HepG2 (cell line): ENCODE measurements around the gene SH3YL1. TPM values are rescaled to one million over a fixed set of nuclear protein-coding genes. Genes with fewer than 3 reads are reported as not detected.

Source experiments
- BCL6 ChIP-seq: IDR thresholded peaks from 2 replicates; pipeline ENCODE4 v1.6.1; 2016; ENCODE audit warnings: missing genetic modification reagents, missing compliant biosample characterization
- BRCA1 ChIP-seq: sonication (generic); formaldehyde crosslinking; IDR thresholded peaks from 2 replicates; pipeline ENCODE4 v1.4.0; 2020; ENCODE audit warnings: missing genetic modification reagents
- DNMT3B ChIP-seq: conservative IDR thresholded peaks from 2 replicates; pipeline ENCODE4 v1.6.1; 2016; ENCODE audit warnings: missing biosample characterization, control low read depth
- EP300 ChIP-seq, 3 experiments: sonication (generic) in 1 of 3; formaldehyde crosslinking in 1 of 3; IDR thresholded peaks; 2 replicates each; pipeline versions ENCODE4 v1.5.1 to v1.6.1; 2011 to 2020; ENCODE audit warnings: low read depth in 2 of 3, low read length in 2 of 3, borderline replicate concordance in 1 of 3, improper control_type of control experiment in 1 of 3, mild to moderate bottlenecking in 1 of 3, missing genetic modification reagents in 1 of 3, moderate library complexity in 1 of 3
- GABPA ChIP-seq, 2 experiments: IDR thresholded peaks; 2 replicates each; pipeline ENCODE4 v1.6.1; 2011 to 2016; ENCODE audit warnings: low read depth in 2 of 2, low read length in 1 of 2, missing biosample characterization in 1 of 2, missing genetic modification characterization in 1 of 2
- GATAD2A ChIP-seq: IDR thresholded peaks from 2 replicates; pipeline ENCODE4 v1.6.1; 2016
- HDAC1 ChIP-seq: sonication (generic); formaldehyde crosslinking; IDR thresholded peaks from 2 replicates; pipeline ENCODE4 v1.5.1; 2020; ENCODE audit warnings: mild to moderate bottlenecking, missing genetic modification reagents
- KDM6A ChIP-seq: IDR thresholded peaks from 2 replicates; pipeline ENCODE4 v1.6.1; 2016; ENCODE audit warnings: low read depth
- MIER2 ChIP-seq: IDR thresholded peaks from 2 replicates; pipeline ENCODE4 v1.6.1; 2016; ENCODE audit warnings: missing biosample characterization, missing genetic modification reagents
- MTF2 ChIP-seq: sonication (generic); formaldehyde crosslinking; IDR thresholded peaks from 2 replicates; pipeline ENCODE4 v1.5.0; 2020; ENCODE audit warnings: missing genetic modification reagents, borderline replicate concordance
- PHB2 ChIP-seq: fragments of 450-650 bp; IDR thresholded peaks from 2 replicates; pipeline ENCODE4 v1.6.1; 2018; ENCODE audit not compliant: partially characterized antibody
- POLR2AphosphoS5 ChIP-seq: IDR thresholded peaks from 2 replicates; pipeline ENCODE4 v1.6.1; 2012; ENCODE audit warnings: low read depth, low read length
- SIX1 ChIP-seq: sonication (generic); formaldehyde crosslinking; IDR thresholded peaks from 2 replicates; pipeline ENCODE4 v1.4.0; 2020; ENCODE audit warnings: missing genetic modification reagents, borderline replicate concordance
- SIX4 ChIP-seq: sonication (generic); formaldehyde crosslinking; IDR thresholded peaks from 2 replicates; pipeline ENCODE4 v1.4.0; 2020; ENCODE audit warnings: missing genetic modification reagents
- SP140L ChIP-seq: sonication (generic); formaldehyde crosslinking; IDR thresholded peaks from 2 replicates; pipeline ENCODE4 v1.4.0; 2020; ENCODE audit warnings: missing genetic modification reagents, borderline replicate concordance
- TARDBP ChIP-seq: sonication (generic); formaldehyde crosslinking; IDR thresholded peaks from 2 replicates; pipeline ENCODE4 v1.8.0; 2022; ENCODE audit warnings: mild to moderate bottlenecking, missing genetic modification reagents
- TSC22D2 ChIP-seq: sonication (generic); formaldehyde crosslinking; IDR thresholded peaks from 2 replicates; pipeline ENCODE4 v1.5.1; 2020; ENCODE audit warnings: missing genetic modification reagents, mild to moderate bottlenecking, borderline replicate concordance
- ZNF10 ChIP-seq: sonication (generic); formaldehyde crosslinking; IDR thresholded peaks from 2 replicates; pipeline ENCODE4 v1.4.0; 2020; ENCODE audit warnings: mild to moderate bottlenecking, low read depth, missing genetic modification reagents, borderline replicate concordance
- ZNF543 ChIP-seq: sonication (generic); formaldehyde crosslinking; IDR thresholded peaks from 2 replicates; pipeline ENCODE4 v1.4.0; 2020; ENCODE audit warnings: mild to moderate bottlenecking, missing genetic modification reagents
- ZNF577 ChIP-seq: sonication (generic); formaldehyde crosslinking; IDR thresholded peaks from 2 replicates; pipeline ENCODE4 v1.4.0; 2020; ENCODE audit warnings: mild to moderate bottlenecking, low read depth, missing genetic modification reagents, borderline replicate concordance
- ZNF589 ChIP-seq: sonication (generic); formaldehyde crosslinking; conservative IDR thresholded peaks from 2 replicates; pipeline ENCODE4 v1.8.0; 2022; ENCODE audit warnings: mild to moderate bottlenecking, moderate library complexity, missing genetic modification reagents
- ZSCAN21 ChIP-seq: sonication (generic); formaldehyde crosslinking; IDR thresholded peaks from 2 replicates; pipeline ENCODE4 v1.8.0; 2022; ENCODE audit warnings: mild to moderate bottlenecking, missing genetic modification reagents, moderate library complexity, borderline replicate concordance
- polyA plus RNA-seq, 8 experiments: library from polyadenylated mRNA; depleted of rRNA in 3 of 8; stranded (reverse) in 7 of 8; unstranded in 1 of 8; fragments of >200 nt; fragmentation: Illumina TruSeq in 4 of 8; extraction: Trizol in 4 of 8; gene quantifications; 2 replicates each; pipeline versions ENCODE4 v1.2.1 to v1.2.3, GENCODE V29; 2011 to 2016; ENCODE audit warnings: low read depth in 4 of 8, missing spikeins in 1 of 8, mixed read lengths in 1 of 8; ENCODE audit not compliant: insufficient read depth in 1 of 8
- total RNA-seq, 5 experiments: library from RNA; depleted of rRNA; stranded (reverse); fragments of >200 nt; fragmentation: Illumina TruSeq; extraction: Trizol; gene quantifications; 2 replicates each; pipeline ENCODE4 v1.2.3, GENCODE V29; 2016; ENCODE audit warnings: low read depth in 1 of 5
- TF ChIP-seq, protein P1 (sequence below): sonication (generic); formaldehyde crosslinking; IDR thresholded peaks from 2 replicates; pipeline ENCODE4 v1.4.0; 2020; ENCODE audit warnings: missing genetic modification reagents
- TF ChIP-seq, protein P2 (sequence below): sonication (generic); formaldehyde crosslinking; IDR thresholded peaks from 2 replicates; pipeline ENCODE4 v1.4.0; 2020; ENCODE audit warnings: missing genetic modification reagents
- TF ChIP-seq, protein P3 (sequence below): sonication (generic); formaldehyde crosslinking; IDR thresholded peaks from 2 replicates; pipeline ENCODE4 v1.4.0; 2020; ENCODE audit warnings: missing genetic modification reagents

SH3YL1 gene
- total and polyA plus RNA-seq, 2 of the 13 experiments (the other 11 are each of a cell fraction or from before 2014, with no cell fraction given) = 13.0 to 48.2 TPM

DNA sequence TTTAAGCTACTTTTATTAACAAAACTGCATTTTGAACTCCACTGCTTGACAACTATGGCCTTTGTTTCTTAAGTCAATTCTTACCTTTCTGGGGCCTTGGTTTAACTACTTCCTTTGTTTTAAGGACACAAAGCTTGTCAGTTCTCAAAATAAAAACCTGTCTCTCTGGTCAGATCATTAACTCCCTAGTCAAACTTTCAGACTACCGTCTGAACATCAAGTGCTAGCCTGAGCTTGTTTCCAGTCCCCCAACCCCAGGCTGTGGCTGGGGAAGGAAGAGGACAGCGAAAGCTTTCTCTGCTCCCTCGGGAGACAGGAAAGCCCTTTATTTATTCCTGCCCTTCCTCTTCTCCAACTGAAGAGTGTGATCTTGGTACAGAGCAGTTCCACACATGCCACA is 1.7 kb downstream of the SH3YL1 start (continued):
- TF ChIP-seq, protein P1, sequence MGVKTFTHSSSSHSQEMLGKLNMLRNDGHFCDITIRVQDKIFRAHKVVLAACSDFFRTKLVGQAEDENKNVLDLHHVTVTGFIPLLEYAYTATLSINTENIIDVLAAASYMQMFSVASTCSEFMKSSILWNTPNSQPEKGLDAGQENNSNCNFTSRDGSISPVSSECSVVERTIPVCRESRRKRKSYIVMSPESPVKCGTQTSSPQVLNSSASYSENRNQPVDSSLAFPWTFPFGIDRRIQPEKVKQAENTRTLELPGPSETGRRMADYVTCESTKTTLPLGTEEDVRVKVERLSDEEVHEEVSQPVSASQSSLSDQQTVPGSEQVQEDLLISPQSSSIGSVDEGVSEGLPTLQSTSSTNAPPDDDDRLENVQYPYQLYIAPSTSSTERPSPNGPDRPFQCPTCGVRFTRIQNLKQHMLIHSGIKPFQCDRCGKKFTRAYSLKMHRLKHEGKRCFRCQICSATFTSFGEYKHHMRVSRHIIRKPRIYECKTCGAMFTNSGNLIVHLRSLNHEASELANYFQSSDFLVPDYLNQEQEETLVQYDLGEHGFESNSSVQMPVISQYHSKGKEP (CRISPR knock-in tag) = peak; percentile 66; the same call in 1 of the 2 replicates
- TF ChIP-seq PHB2 (no peak), KDM6A (CRISPR knock-in tag) (no peak), TARDBP (CRISPR knock-in tag) (no peak), SP140L (0 out of 2 replicates have a peak, but pooled peaks have one; percentile 46), DNMT3B (0 out of 2 replicates have a peak, but pooled peaks have one; percentile 27), SIX1 (CRISPR knock-in tag) (peak; percentile 42; the same call in 1 of the 2 replicates), MTF2 (no peak), BCL6 (peak; percentile 41; the same call in 1 of the 2 replicates), MIER2 (peak; percentile 72; the same call in 1 of the 2 replicates), ZNF10 (CRISPR knock-in tag) (no peak), TSC22D2 (CRISPR knock-in tag) (no peak), ZNF577 (no peak), GATAD2A (CRISPR knock-in tag) (peak; percentile 38; the same call in 1 of the 2 replicates), EP300 (IDR thresholded peaks at IDR 0.05; ENCODE audit: low read depth in 2 of 2, low read length in 2 of 2) (peak in 1 of 2 experiments; percentile 54; a peak in 1 of 4 replicates), EP300 (CRISPR knock-in tag; IDR thresholded peaks at IDR 0.05; ENCODE audit: borderline replicate concordance) (no peak), POLR2AphosphoS5 (peak; percentile 39; the same call in 1 of the 2 replicates), ZNF543 (no peak), ZSCAN21 (CRISPR knock-in tag) (no peak), GABPA (IDR thresholded peaks at IDR 0.05; ENCODE audit: low read depth, low read length) (no peak), GABPA (CRISPR knock-in tag; IDR thresholded peaks at IDR 0.05; ENCODE audit: low read depth) (0 out of 2 replicates have a peak, but pooled peaks have one; percentile 8), BRCA1 (CRISPR knock-in tag) (0 out of 2 replicates have a peak, but pooled peaks have one; percentile 43), ZNF589 (no peak), SIX4 (CRISPR knock-in tag) (no peak), HDAC1 (CRISPR knock-in tag) (peak; percentile 24; the same call in 1 of the 2 replicates)
- TF ChIP-seq, protein P2, sequence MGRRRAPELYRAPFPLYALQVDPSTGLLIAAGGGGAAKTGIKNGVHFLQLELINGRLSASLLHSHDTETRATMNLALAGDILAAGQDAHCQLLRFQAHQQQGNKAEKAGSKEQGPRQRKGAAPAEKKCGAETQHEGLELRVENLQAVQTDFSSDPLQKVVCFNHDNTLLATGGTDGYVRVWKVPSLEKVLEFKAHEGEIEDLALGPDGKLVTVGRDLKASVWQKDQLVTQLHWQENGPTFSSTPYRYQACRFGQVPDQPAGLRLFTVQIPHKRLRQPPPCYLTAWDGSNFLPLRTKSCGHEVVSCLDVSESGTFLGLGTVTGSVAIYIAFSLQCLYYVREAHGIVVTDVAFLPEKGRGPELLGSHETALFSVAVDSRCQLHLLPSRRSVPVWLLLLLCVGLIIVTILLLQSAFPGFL (CRISPR knock-in tag) = no peak
- TF ChIP-seq, protein P3, sequence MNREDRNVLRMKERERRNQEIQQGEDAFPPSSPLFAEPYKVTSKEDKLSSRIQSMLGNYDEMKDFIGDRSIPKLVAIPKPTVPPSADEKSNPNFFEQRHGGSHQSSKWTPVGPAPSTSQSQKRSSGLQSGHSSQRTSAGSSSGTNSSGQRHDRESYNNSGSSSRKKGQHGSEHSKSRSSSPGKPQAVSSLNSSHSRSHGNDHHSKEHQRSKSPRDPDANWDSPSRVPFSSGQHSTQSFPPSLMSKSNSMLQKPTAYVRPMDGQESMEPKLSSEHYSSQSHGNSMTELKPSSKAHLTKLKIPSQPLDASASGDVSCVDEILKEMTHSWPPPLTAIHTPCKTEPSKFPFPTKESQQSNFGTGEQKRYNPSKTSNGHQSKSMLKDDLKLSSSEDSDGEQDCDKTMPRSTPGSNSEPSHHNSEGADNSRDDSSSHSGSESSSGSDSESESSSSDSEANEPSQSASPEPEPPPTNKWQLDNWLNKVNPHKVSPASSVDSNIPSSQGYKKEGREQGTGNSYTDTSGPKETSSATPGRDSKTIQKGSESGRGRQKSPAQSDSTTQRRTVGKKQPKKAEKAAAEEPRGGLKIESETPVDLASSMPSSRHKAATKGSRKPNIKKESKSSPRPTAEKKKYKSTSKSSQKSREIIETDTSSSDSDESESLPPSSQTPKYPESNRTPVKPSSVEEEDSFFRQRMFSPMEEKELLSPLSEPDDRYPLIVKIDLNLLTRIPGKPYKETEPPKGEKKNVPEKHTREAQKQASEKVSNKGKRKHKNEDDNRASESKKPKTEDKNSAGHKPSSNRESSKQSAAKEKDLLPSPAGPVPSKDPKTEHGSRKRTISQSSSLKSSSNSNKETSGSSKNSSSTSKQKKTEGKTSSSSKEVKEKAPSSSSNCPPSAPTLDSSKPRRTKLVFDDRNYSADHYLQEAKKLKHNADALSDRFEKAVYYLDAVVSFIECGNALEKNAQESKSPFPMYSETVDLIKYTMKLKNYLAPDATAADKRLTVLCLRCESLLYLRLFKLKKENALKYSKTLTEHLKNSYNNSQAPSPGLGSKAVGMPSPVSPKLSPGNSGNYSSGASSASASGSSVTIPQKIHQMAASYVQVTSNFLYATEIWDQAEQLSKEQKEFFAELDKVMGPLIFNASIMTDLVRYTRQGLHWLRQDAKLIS (CRISPR knock-in tag) = peak; percentile 59; the same call in 1 of the 2 replicates
